IMR-90 (cell line): Measurements from ENCODE around the gene HSD17B7. TPM values are rescaled to one million over a fixed set of nuclear protein-coding genes. Genes with fewer than 3 reads are reported as not detected.

Experiments
- ATAC-seq: fragments of 200-7000 bp; cut with Tn5 transposase; 2 replicates; pipeline ENCODE4 v1.9.1; 2020; ENCODE audit warnings: low read depth, mild to moderate bottlenecking, moderate library complexity
- BruUV-seq: library from RNA; stranded (reverse); fragments of 400-500 nt; replicated peaks from 2 replicates; lab custom pipeline; 2021; lab: Mats Ljungman, UMichigan
- CTCF ChIA-PET: fragments of 300-600 bp; formaldehyde crosslinking; extraction: SDS; loops from one replicate; lab custom pipeline; 2021; ENCODE audit warnings: antibody characterized with exemption; lab: Yijun Ruan, JAX
- POLR2A ChIA-PET: fragments of 300-600 bp; sonication (Branson Sonifier 250); formaldehyde crosslinking; loops from one replicate; lab custom pipeline; 2022; ENCODE audit warnings: antibody characterized with exemption; ENCODE audit not compliant: unreplicated experiment; lab: Charles Lee
- DNase-seq: peaks from one replicate; pipeline ENCODE4 v3.0.0; 2013
- H2AFZ ChIP-seq: replicated peaks from 2 replicates; pipeline ENCODE3; 2013; ENCODE audit warnings: low read length, mild to moderate bottlenecking; ENCODE audit not compliant: poor library complexity
- H2AK5ac ChIP-seq: 2 replicates; pipeline ENCODE4 v1.6.1; 2013; ENCODE audit warnings: low read depth, low read length, inconsistent platforms
- H2AK9ac ChIP-seq: replicated peaks from 2 replicates; pipeline ENCODE3; 2013; ENCODE audit warnings: mild to moderate bottlenecking, low read depth, low read length, moderate library complexity; ENCODE audit not compliant: poor library complexity
- H2BK120ac ChIP-seq: 2 replicates; pipeline ENCODE4 v1.6.1; 2013; ENCODE audit warnings: low read depth, low read length, inconsistent platforms
- H2BK15ac ChIP-seq: 3 replicates; pipeline ENCODE4 v1.6.1; 2013; ENCODE audit warnings: low read depth, low read length, inconsistent platforms
- H2BK20ac ChIP-seq: 2 replicates; pipeline ENCODE4 v1.6.1; 2013; ENCODE audit warnings: low read depth, mild to moderate bottlenecking, inconsistent platforms, low read length, moderate library complexity
- H2BK5ac ChIP-seq: 2 replicates; pipeline ENCODE4 v1.6.1; 2013; ENCODE audit warnings: mild to moderate bottlenecking, low read depth, low read length, inconsistent platforms; ENCODE audit not compliant: poor library complexity, severe bottlenecking
- H3K14ac ChIP-seq: replicated peaks from 2 replicates; pipeline ENCODE4 v1.6.1; 2013; ENCODE audit warnings: low read depth, low read length, inconsistent platforms
- H3K18ac ChIP-seq: 2 replicates; pipeline ENCODE4 v1.6.1; 2013; ENCODE audit warnings: low read depth, low read length, control low read depth
- H3K23ac ChIP-seq: 2 replicates; pipeline ENCODE4 v1.6.1; 2013; ENCODE audit warnings: low read depth, low read length, inconsistent platforms
- H3K27ac ChIP-seq: 2 replicates; pipeline ENCODE4 v1.5.1; 2013; ENCODE audit warnings: mild to moderate bottlenecking, control low read depth, low read length; ENCODE audit not compliant: insufficient read depth
- H3K27me3 ChIP-seq: 2 replicates; pipeline ENCODE4 v1.6.1; 2013; ENCODE audit warnings: low read length; ENCODE audit not compliant: control insufficient read depth, insufficient read depth
- H3K36me3 ChIP-seq: 2 replicates; pipeline ENCODE4 v1.6.1; 2013; ENCODE audit warnings: low read length, mixed read lengths; ENCODE audit not compliant: control insufficient read depth, insufficient read depth
- H3K4ac ChIP-seq: 2 replicates; pipeline ENCODE4 v1.6.1; 2013; ENCODE audit warnings: low read depth, low read length, inconsistent platforms
- H3K4me1 ChIP-seq: 2 replicates; pipeline ENCODE4 v1.6.1; 2013; ENCODE audit warnings: low read length, mixed read lengths; ENCODE audit not compliant: control insufficient read depth, insufficient read depth
- H3K4me2 ChIP-seq: 2 replicates; pipeline ENCODE4 v1.6.1; 2013; ENCODE audit warnings: low read depth, mild to moderate bottlenecking, control low read depth, low read length, moderate library complexity
- H3K4me3 ChIP-seq: 2 replicates; pipeline ENCODE4 v1.5.1; 2013; ENCODE audit warnings: low read depth, mild to moderate bottlenecking, control low read depth, low read length, moderate library complexity; ENCODE audit not compliant: insufficient read depth
- H3K56ac ChIP-seq: 2 replicates; pipeline ENCODE4 v1.6.1; 2013; ENCODE audit warnings: low read length, inconsistent platforms; ENCODE audit not compliant: insufficient read depth; ENCODE audit errors: extremely low read depth
- H3K79me1 ChIP-seq, 2 experiments: 2 replicates each; pipeline ENCODE4 v1.6.1; 2013; ENCODE audit warnings: low read length in 2 of 2, inconsistent platforms in 1 of 2, low read depth in 1 of 2
- H3K9ac ChIP-seq: 2 replicates; pipeline ENCODE4 v1.6.1; 2013; ENCODE audit warnings: low read depth, low read length, control low read depth
- H3K9me1 ChIP-seq: 2 replicates; pipeline ENCODE4 v1.6.1; 2013; ENCODE audit warnings: low read length, inconsistent platforms; ENCODE audit not compliant: insufficient read depth
- H3K9me3 ChIP-seq: 2 replicates; pipeline ENCODE4 v1.6.1; 2013; ENCODE audit warnings: low read length; ENCODE audit not compliant: control insufficient read depth, insufficient read depth
- H4K20me1 ChIP-seq: 2 replicates; pipeline ENCODE4 v1.6.1; 2013; ENCODE audit warnings: low read length, inconsistent platforms; ENCODE audit not compliant: insufficient read depth
- H4K5ac ChIP-seq: 2 replicates; pipeline ENCODE4 v1.6.1; 2013; ENCODE audit warnings: mild to moderate bottlenecking, low read depth, low read length, control low read depth
- H4K8ac ChIP-seq, 2 experiments: 2 replicates each; pipeline ENCODE4 v1.6.1; 2013; ENCODE audit warnings: low read depth in 2 of 2, low read length in 2 of 2, control low read depth in 1 of 2, inconsistent platforms in 1 of 2
- H4K91ac ChIP-seq: 2 replicates; pipeline ENCODE4 v1.6.1; 2013; ENCODE audit warnings: low read depth, low read length, inconsistent platforms; ENCODE audit not compliant: insufficient read depth
- BHLHE40 ChIP-seq: fragments of 150-350 bp; IDR thresholded peaks from 2 replicates; pipeline ENCODE4 v1.6.1; 2016; ENCODE audit warnings: mild to moderate bottlenecking, low read depth, low read length
- CEBPB ChIP-seq: IDR thresholded peaks from 2 replicates; pipeline ENCODE4 v1.6.1; 2012; ENCODE audit warnings: low read depth, low read length, improper control_type of control experiment
- ELK1 ChIP-seq: fragments of 150-350 bp; IDR thresholded peaks from 2 replicates; pipeline ENCODE4 v1.6.1; 2016; ENCODE audit warnings: low read depth, mild to moderate bottlenecking, low read length, moderate library complexity, borderline replicate concordance
- FOS ChIP-seq: fragments of 150-350 bp; IDR thresholded peaks from 2 replicates; pipeline ENCODE4 v1.6.1; 2016; ENCODE audit warnings: low read depth, low read length
- MAZ ChIP-seq: IDR thresholded peaks from 2 replicates; pipeline ENCODE4 v1.6.1; 2012; ENCODE audit warnings: low read depth, mild to moderate bottlenecking, low read length, improper control_type of control experiment, moderate library complexity, borderline replicate concordance
- MXI1 ChIP-seq: IDR thresholded peaks from 2 replicates; pipeline ENCODE4 v1.6.1; 2012; ENCODE audit warnings: low read depth, mild to moderate bottlenecking, low read length, moderate library complexity, borderline replicate concordance
- NFE2L2 ChIP-seq: fragments of 150-350 bp; IDR thresholded peaks from 2 replicates; pipeline ENCODE4 v1.6.1; 2016; ENCODE audit warnings: low read depth, mild to moderate bottlenecking, low read length
- POLR2A ChIP-seq: IDR thresholded peaks from 2 replicates; pipeline ENCODE4 v1.6.1; 2012; ENCODE audit warnings: mild to moderate bottlenecking, low read depth, low read length
- RAD21 ChIP-seq: IDR thresholded peaks from 2 replicates; pipeline ENCODE4 v1.6.1; 2012; ENCODE audit warnings: low read length, improper control_type of control experiment
- RCOR1 ChIP-seq: IDR thresholded peaks from 2 replicates; pipeline ENCODE4 v1.6.1; 2012; ENCODE audit warnings: mild to moderate bottlenecking, low read length, improper control_type of control experiment; ENCODE audit not compliant: insufficient replicate concordance
- SMC3 ChIP-seq: fragments of 150-350 bp; IDR thresholded peaks from 2 replicates; pipeline ENCODE4 v1.6.1; 2016; ENCODE audit warnings: low read depth, mild to moderate bottlenecking, antibody characterized with exemption, low read length, moderate library complexity
- WGBS, 2 experiments: methylation state at CpG; one replicate each; pipeline versions ENCODE4 v1.1.5 to v1.1.7; 2013; ENCODE audit warnings: missing lambda C conversion rate in 2 of 2; ENCODE audit not compliant: insufficient read length in 1 of 2; ENCODE audit errors: extremely low coverage in 2 of 2; 5-methylcytosine and 5-hydroxymethylcytosine counted together
- dilution Hi-C: fragments of 300-500 bp; cut with HindIII; formaldehyde crosslinking; loops from one replicate; pipeline ENCODE4 v1.14.3; 2018; ENCODE audit warnings: low sequenced_read_pairs; ENCODE audit not compliant: unreplicated experiment
- in situ Hi-C: fragments of 300-500 bp; cut with MboI; formaldehyde crosslinking; loops from 3 replicates; pipeline ENCODE4 v1.14.3; 2019; ENCODE audit warnings: low sequenced_read_pairs, inconsistent platforms, mixed read lengths
- intact Hi-C: fragments of 100-400 bp; cut with micrococcal nuclease; formaldehyde crosslinking; loops from 2 replicates; pipeline ENCODE4 v1.10.0; 2022
- polyA plus RNA-seq, 3 experiments: library from polyadenylated mRNA; depleted of rRNA; stranded (reverse); fragments of >200 nt; gene quantifications; 2 replicates each; pipeline ENCODE4 v1.2.3, GENCODE V29; 2012; ENCODE audit warnings: low replicate concordance in 1 of 3
- total RNA-seq: library from RNA; depleted of rRNA; stranded (reverse); fragments of >200 nt; gene quantifications from 2 replicates; pipeline ENCODE4 v1.2.3, GENCODE V29; 2012
- TF ChIP-seq, protein P1 (sequence below): fragments of 150-350 bp; IDR thresholded peaks from 2 replicates; pipeline ENCODE4 v1.6.1; 2017; ENCODE audit warnings: mild to moderate bottlenecking, antibody characterized with exemption, low read length, low read depth
- TF ChIP-seq, protein P2 (sequence below): conservative IDR thresholded peaks from 2 replicates; pipeline ENCODE4 v1.5.1; 2012; ENCODE audit warnings: mild to moderate bottlenecking, low read depth, low read length, improper control_type of control experiment

Gene HSD17B7
- total and polyA plus RNA-seq, 2 of the 4 experiments (the other 2 are of a cell fraction) = 10.6 to 17.7 TPM

GRCh38 chr1:162854245-162854882 lies 63.9 kb downstream of the HSD17B7 start:
- H4K5ac ChIP-seq = peak overlapping the region; percentile 41; the same call in 1 of the 2 replicates
- ChIA-PET CTCF (interaction anchor here (0.7 to 2.8 kb wide), 7 partner anchors 8 to 461 kb away, joined by 3 to 21 read pairs (median 4); partner anchors contain the start of gene RGS4), POLR2A (no interaction called here)
- no peaks in the 10 kb centered on the region for H3K9me1 ChIP-seq
- no CpG with 5 or more reads among the region's 4 CpGs for WGBS, 2 experiments
- peaks cover 4% of the 10 kb centered on the region; the same call in 1 of the 2 replicates for H3K4me1 ChIP-seq
- intact Hi-C loops (loop anchor here (2.0 kb wide), 2 partner anchors 24 to 320 kb away; no protein-coding TSS in a partner anchor), in situ Hi-C loops (loop anchor here (5.0 kb wide), 1 partner anchor 453 kb away; no protein-coding TSS in a partner anchor), dilution Hi-C loops (loop anchor here (25.0 kb wide), 2 partner anchors 208 to 458 kb away; partner anchors contain the start of genes NUF2 and RGS4)
- peak overlapping the region; percentile 23; the same call in 1 of the 2 replicates for H3K23ac ChIP-seq
- 0 out of 2 replicates have a peak overlapping the region, but pooled peaks have one; percentile 5 for H4K91ac ChIP-seq
- no peak overlapping the region for H3K9ac ChIP-seq
- no TSS peak for BruUV-seq
- no peaks in the 10 kb centered on the region for H3K36me3 ChIP-seq
- H3K9me3 ChIP-seq = no peaks in the 10 kb centered on the region
- H3K27me3 ChIP-seq = no peaks in the 10 kb centered on the region
- peak overlapping the region; percentile 1; the same call in 1 of the 2 replicates for H2BK120ac ChIP-seq
- peak overlapping the region; percentile 69; the same call in 1 of the 2 replicates for H3K4ac ChIP-seq
- no peaks in the 10 kb centered on the region for H4K20me1 ChIP-seq
- no peak overlapping the region for H3K56ac ChIP-seq
- H3K79me1 ChIP-seq = no peaks in the 10 kb centered on the region
- H3K4me3 ChIP-seq = no peak overlapping the region
- H3K18ac ChIP-seq = peak overlapping the region; percentile 30; the same call in 1 of the 2 replicates
- H2BK5ac ChIP-seq = no peak overlapping the region
- peak overlapping the region; percentile 75; the same call in 1 of the 2 replicates for H3K14ac ChIP-seq
- H2BK15ac ChIP-seq = peak overlapping the region; percentile 77; the same call in 1 of the 3 replicates
- H2AK5ac ChIP-seq = peak overlapping the region; percentile 92; the same call in 1 of the 2 replicates
- DNase-seq (peak; percentile 82), ATAC-seq (peak; percentile 82)
- no peak overlapping the region for H3K4me2 ChIP-seq
- H3K27ac ChIP-seq = no peak overlapping the region
- peak overlapping the region; percentile 52; the same call in 1 of the 2 replicates for H2BK20ac ChIP-seq
- no peak overlapping the region for H2AK9ac ChIP-seq
- H2AFZ ChIP-seq = no peak overlapping the region
- peak overlapping the region; percentile 19 to 47; a peak in 3 of 4 replicates for H4K8ac ChIP-seq
- TF ChIP-seq MAZ (no peak), CEBPB (0 out of 2 replicates have a peak, but pooled peaks have one; percentile 14), NFE2L2 (no peak), RAD21 (peak; percentile 83), SMC3 (peak; percentile 84), BHLHE40 (no peak), POLR2A (no peak), ELK1 (no peak), RCOR1 (no peak), MXI1 (no peak), FOS (no peak)
- TF ChIP-seq, protein P1, sequence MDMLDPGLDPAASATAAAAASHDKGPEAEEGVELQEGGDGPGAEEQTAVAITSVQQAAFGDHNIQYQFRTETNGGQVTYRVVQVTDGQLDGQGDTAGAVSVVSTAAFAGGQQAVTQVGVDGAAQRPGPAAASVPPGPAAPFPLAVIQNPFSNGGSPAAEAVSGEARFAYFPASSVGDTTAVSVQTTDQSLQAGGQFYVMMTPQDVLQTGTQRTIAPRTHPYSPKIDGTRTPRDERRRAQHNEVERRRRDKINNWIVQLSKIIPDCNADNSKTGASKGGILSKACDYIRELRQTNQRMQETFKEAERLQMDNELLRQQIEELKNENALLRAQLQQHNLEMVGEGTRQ = no peak
- TF ChIP-seq, protein P2, sequence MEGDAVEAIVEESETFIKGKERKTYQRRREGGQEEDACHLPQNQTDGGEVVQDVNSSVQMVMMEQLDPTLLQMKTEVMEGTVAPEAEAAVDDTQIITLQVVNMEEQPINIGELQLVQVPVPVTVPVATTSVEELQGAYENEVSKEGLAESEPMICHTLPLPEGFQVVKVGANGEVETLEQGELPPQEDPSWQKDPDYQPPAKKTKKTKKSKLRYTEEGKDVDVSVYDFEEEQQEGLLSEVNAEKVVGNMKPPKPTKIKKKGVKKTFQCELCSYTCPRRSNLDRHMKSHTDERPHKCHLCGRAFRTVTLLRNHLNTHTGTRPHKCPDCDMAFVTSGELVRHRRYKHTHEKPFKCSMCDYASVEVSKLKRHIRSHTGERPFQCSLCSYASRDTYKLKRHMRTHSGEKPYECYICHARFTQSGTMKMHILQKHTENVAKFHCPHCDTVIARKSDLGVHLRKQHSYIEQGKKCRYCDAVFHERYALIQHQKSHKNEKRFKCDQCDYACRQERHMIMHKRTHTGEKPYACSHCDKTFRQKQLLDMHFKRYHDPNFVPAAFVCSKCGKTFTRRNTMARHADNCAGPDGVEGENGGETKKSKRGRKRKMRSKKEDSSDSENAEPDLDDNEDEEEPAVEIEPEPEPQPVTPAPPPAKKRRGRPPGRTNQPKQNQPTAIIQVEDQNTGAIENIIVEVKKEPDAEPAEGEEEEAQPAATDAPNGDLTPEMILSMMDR = peak; percentile 87
